H1 (cell line): ENCODE measurements around the gene CLTCL1. TPM values are rescaled to one million over a fixed set of nuclear protein-coding genes. Genes with fewer than 3 reads are reported as not detected.

ENCODE experiments used
- CTCF ChIA-PET: fragments of 300-600 bp; sonication (Branson Sonifier 250); formaldehyde crosslinking; loops from one replicate; lab custom pipeline; 2021; ENCODE audit not compliant: partially characterized antibody; lab: Charles Lee
- POLR2A ChIA-PET: fragments of 300-600 bp; sonication (Branson Sonifier 250); formaldehyde crosslinking; loops from one replicate; lab custom pipeline; 2021; ENCODE audit warnings: inconsistent platforms; ENCODE audit not compliant: partially characterized antibody; lab: Charles Lee
- DNase-seq, 2 experiments: peaks; one replicate each; pipeline versions ENCODE4 v3.0.0 to v3.0.0-alpha.2; 2010 to 2022; ENCODE audit warnings: low spot score in 2 of 2, low read depth in 1 of 2, mixed read lengths in 1 of 2
- FAIRE-seq: peaks from 2 replicates; lab custom pipeline; 2011; peaks lifted over from hg19 to GRCh38; lab: Jason Lieb, UNC
- H2AFZ ChIP-seq: 2 replicates; pipeline ENCODE4 v1.8.1; 2012; ENCODE audit warnings: low read length, inconsistent platforms
- H2AK5ac ChIP-seq: 2 replicates; pipeline ENCODE4 v1.6.1; 2013; ENCODE audit warnings: low read depth, low read length
- H2BK120ac ChIP-seq: replicated peaks from 2 replicates; pipeline ENCODE3; 2013; ENCODE audit warnings: low read depth, low read length, inconsistent platforms
- H2BK12ac ChIP-seq: 2 replicates; pipeline ENCODE4 v1.6.1; 2013; ENCODE audit warnings: low read depth, low read length
- H2BK15ac ChIP-seq: 2 replicates; pipeline ENCODE4 v1.6.1; 2013; ENCODE audit warnings: low read length
- H2BK20ac ChIP-seq: 2 replicates; pipeline ENCODE4 v1.6.1; 2013; ENCODE audit warnings: low read length
- H2BK5ac ChIP-seq: 2 replicates; pipeline ENCODE4 v1.6.1; 2013; ENCODE audit warnings: low read depth, low read length
- H3K14ac ChIP-seq: 2 replicates; pipeline ENCODE4 v1.6.1; 2013; ENCODE audit warnings: inconsistent platforms; ENCODE audit not compliant: insufficient read length
- H3K18ac ChIP-seq: 2 replicates; pipeline ENCODE4 v1.6.1; 2013; ENCODE audit warnings: low read length; ENCODE audit errors: extremely low read depth
- H3K23ac ChIP-seq: 2 replicates; pipeline ENCODE4 v1.6.1; 2013; ENCODE audit warnings: inconsistent platforms; ENCODE audit not compliant: insufficient read length
- H3K23me2 ChIP-seq: 2 replicates; pipeline ENCODE4 v1.6.1; 2013; ENCODE audit warnings: low read depth, low read length
- H3K27ac ChIP-seq: 2 replicates; pipeline ENCODE4 v1.6.1; 2011; ENCODE audit warnings: low read depth, low read length, inconsistent platforms
- H3K27me3 ChIP-seq, 4 experiments: replicated peaks in 1 of 4; 1 replicate in 1 of 4; 2 replicates in 3 of 4; pipeline versions ENCODE4 v1.6.1 to v1.8.1; 2011 to 2013; ENCODE audit warnings: low read length in 3 of 4, mild to moderate bottlenecking in 3 of 4, inconsistent platforms in 2 of 4, mixed read lengths in 2 of 4, moderate library complexity in 1 of 4; ENCODE audit not compliant: control insufficient read depth in 3 of 4, insufficient read depth in 3 of 4; ENCODE audit errors: extremely low read depth in 1 of 4
- H3K36me3 ChIP-seq, 4 experiments: 2 replicates each; pipeline versions ENCODE4 v1.6.1 to v1.8.1; 2011 to 2013; ENCODE audit warnings: mild to moderate bottlenecking in 4 of 4, low read length in 3 of 4, moderate library complexity in 2 of 4, control low read depth in 1 of 4, inconsistent platforms in 1 of 4; ENCODE audit not compliant: insufficient read depth in 4 of 4, control insufficient read depth in 2 of 4
- H3K4ac ChIP-seq: replicated peaks from 2 replicates; pipeline ENCODE3; 2013; ENCODE audit warnings: low read length, low read depth, mixed read lengths, inconsistent platforms; ENCODE audit not compliant: insufficient read length
- H3K4me1 ChIP-seq, 4 experiments: replicated peaks in 1 of 4; 1 replicate in 1 of 4; 2 replicates in 3 of 4; pipeline versions ENCODE4 v1.6.1 to v1.8.1; 2011 to 2013; ENCODE audit warnings: low read length in 3 of 4, inconsistent platforms in 2 of 4, mixed read lengths in 1 of 4; ENCODE audit not compliant: insufficient read depth in 4 of 4, control insufficient read depth in 3 of 4
- H3K4me2 ChIP-seq, 2 experiments: 2 replicates each; pipeline versions ENCODE4 v1.6.1 to v1.8.1; 2011 to 2013; ENCODE audit warnings: low read depth in 2 of 2, low read length in 2 of 2, control low read depth in 1 of 2, inconsistent platforms in 1 of 2, mild to moderate bottlenecking in 1 of 2; ENCODE audit not compliant: insufficient read depth in 1 of 2
- H3K4me3 ChIP-seq, 4 experiments: fragments of 200-600, 300-600 bp in 1 of 4; sonication (generic), shearing (Covaris generic), sonication (Bioruptor Twin) in 1 of 4; 2 replicates each; pipeline versions ENCODE4 v1.5.1 to v1.8.1; 2011 to 2016; ENCODE audit warnings: low read length in 4 of 4, low read depth in 3 of 4, control low read depth in 2 of 4, inconsistent platforms in 2 of 4, mild to moderate bottlenecking in 2 of 4, mixed read lengths in 1 of 4, moderate library complexity in 1 of 4; ENCODE audit not compliant: insufficient read depth in 2 of 4; ENCODE audit errors: extremely low read depth in 1 of 4
- H3K56ac ChIP-seq: replicated peaks from 2 replicates; pipeline ENCODE3; 2013; ENCODE audit warnings: low read depth, mild to moderate bottlenecking, mixed read lengths, low read length, inconsistent platforms; ENCODE audit not compliant: insufficient read length
- H3K79me1 ChIP-seq: 2 replicates; pipeline ENCODE4 v1.6.1; 2013; ENCODE audit warnings: low read depth, low read length, control low read depth
- H3K79me2 ChIP-seq, 2 experiments: 2 replicates each; pipeline versions ENCODE4 v1.6.1 to v1.8.1; 2012 to 2013; ENCODE audit warnings: low read length in 2 of 2, mild to moderate bottlenecking in 2 of 2, inconsistent platforms in 1 of 2; ENCODE audit not compliant: insufficient read depth in 2 of 2, control insufficient read depth in 1 of 2
- H3K9ac ChIP-seq, 4 experiments: replicated peaks in 1 of 4; 1 replicate in 1 of 4; 2 replicates in 3 of 4; pipeline versions ENCODE4 v1.6.1 to v1.8.1; 2011 to 2013; ENCODE audit warnings: low read depth in 3 of 4, low read length in 3 of 4, control low read depth in 2 of 4, mild to moderate bottlenecking in 2 of 4, moderate library complexity in 2 of 4, inconsistent platforms in 1 of 4; ENCODE audit errors: extremely low read depth in 1 of 4
- H3K9me3 ChIP-seq, 2 experiments: 2 replicates each; pipeline versions ENCODE4 v1.6.1 to v1.8.1; 2012 to 2013; ENCODE audit warnings: mild to moderate bottlenecking in 2 of 2, moderate library complexity in 2 of 2, control low read depth in 1 of 2, inconsistent platforms in 1 of 2, low read depth in 1 of 2, low read length in 1 of 2, mixed read lengths in 1 of 2; ENCODE audit not compliant: insufficient read depth in 2 of 2
- H4K20me1 ChIP-seq, 2 experiments: replicated peaks in 1 of 2; 2 replicates each; pipeline versions ENCODE3 to v1.8.1; 2011 to 2013; ENCODE audit warnings: inconsistent platforms in 2 of 2, low read length in 2 of 2, mild to moderate bottlenecking in 1 of 2; ENCODE audit not compliant: insufficient read depth in 2 of 2, control insufficient read depth in 1 of 2
- H4K5ac ChIP-seq: 2 replicates; pipeline ENCODE4 v1.6.1; 2013; ENCODE audit warnings: low read length, low read depth, mixed read lengths, inconsistent platforms; ENCODE audit not compliant: insufficient read length
- H4K8ac ChIP-seq: 2 replicates; pipeline ENCODE4 v1.8.0; 2013; ENCODE audit warnings: mild to moderate bottlenecking, moderate library complexity, low read length, inconsistent platforms; ENCODE audit not compliant: insufficient read depth; ENCODE audit errors: extremely low read depth
- H4K91ac ChIP-seq: replicated peaks from 2 replicates; pipeline ENCODE3; 2013; ENCODE audit warnings: low read length, mixed read lengths, inconsistent platforms; ENCODE audit not compliant: insufficient read length
- ASH2L ChIP-seq: fragments of 200-600, 300-600 bp; sonication (generic); IDR thresholded peaks from one replicate; pipeline ENCODE4 v1.7.1; 2017; ENCODE audit warnings: low read length
- BCL11A ChIP-seq, 2 experiments: IDR thresholded peaks; one replicate each; pipeline ENCODE4 v1.6.1; 2011; ENCODE audit warnings: low read depth in 2 of 2, low read length in 2 of 2, mild to moderate bottlenecking in 2 of 2
- HDAC2 ChIP-seq, 2 experiments: fragments of 300-600 bp in 1 of 2; sonication (generic) in 1 of 2; IDR thresholded peaks; 2 replicates each; pipeline ENCODE4 v1.6.1; 2011 to 2012; ENCODE audit warnings: low read depth in 2 of 2, low read length in 2 of 2, mild to moderate bottlenecking in 2 of 2, moderate library complexity in 2 of 2, borderline replicate concordance in 1 of 2, inconsistent platforms in 1 of 2
- HDAC6 ChIP-seq: IDR thresholded peaks from one replicate; pipeline ENCODE4 v1.7.1; 2012; ENCODE audit warnings: low read depth, mild to moderate bottlenecking, inconsistent platforms, low read length, moderate library complexity
- POU5F1 ChIP-seq: IDR thresholded peaks from 2 replicates; pipeline ENCODE4 v1.6.1; 2011; ENCODE audit warnings: low read depth, mild to moderate bottlenecking, low read length, moderate library complexity
- RFX5 ChIP-seq: IDR thresholded peaks from 2 replicates; pipeline ENCODE4 v1.6.1; 2011; ENCODE audit warnings: low read depth, low read length, improper control_type of control experiment, borderline replicate concordance
- SP1 ChIP-seq: IDR thresholded peaks from 2 replicates; pipeline ENCODE4 v1.6.1; 2011; ENCODE audit warnings: low read depth, low read length
- SP2 ChIP-seq: IDR thresholded peaks from 2 replicates; pipeline ENCODE4 v1.6.1; 2012; ENCODE audit warnings: mild to moderate bottlenecking, low read length, inconsistent platforms
- SUZ12 ChIP-seq: fragments of 200-600 bp; sonication (generic); IDR thresholded peaks from 2 replicates; pipeline ENCODE4 v1.6.1; 2012; ENCODE audit warnings: mild to moderate bottlenecking, inconsistent platforms, low read length, moderate library complexity, mixed read lengths
- TAF1 ChIP-seq: IDR thresholded peaks from 2 replicates; pipeline ENCODE4 v1.6.1; 2011; ENCODE audit warnings: mild to moderate bottlenecking, low read depth, low read length
- TAF7 ChIP-seq: optimal IDR thresholded peaks from 2 replicates; pipeline ENCODE3; 2011; ENCODE audit warnings: low read depth, mild to moderate bottlenecking, inconsistent platforms, low read length, moderate library complexity, borderline replicate concordance
- WGBS, 2 experiments: shearing (Covaris generic) in 1 of 2; methylation state at CpG; one replicate each; pipeline versions ENCODE4 v1.1.6 to v1.1.7; 2013 to 2015; ENCODE audit warnings: low lambda C conversion rate in 2 of 2, mixed read lengths in 2 of 2, inconsistent platforms in 1 of 2, low coverage in 1 of 2, missing lambda C conversion rate in 1 of 2; ENCODE audit not compliant: insufficient replicate concordance in 2 of 2, insufficient coverage in 1 of 2, insufficient read length in 1 of 2; ENCODE audit errors: extremely low coverage in 1 of 2, missing lambda C conversion rate in 1 of 2; 5-methylcytosine and 5-hydroxymethylcytosine counted together
- polyA plus RNA-seq, 7 experiments: library from polyadenylated mRNA; depleted of rRNA in 3 of 7; stranded (reverse) in 5 of 7; unstranded in 2 of 7; fragments of >200 nt in 5 of 7; fragments of 200-250 nt in 2 of 7; gene quantifications; 1 replicate in 5 of 7; 2 replicates in 1 of 7; 4 replicates in 1 of 7; pipeline versions ENCODE4 v1.2.1 to v1.2.3, GENCODE V29; 2011 to 2013; ENCODE audit warnings: missing spikeins in 2 of 7, mixed read lengths in 2 of 7
- total RNA-seq: library from RNA; stranded (reverse); fragmentation: NEBNext Ultra II Directional; extraction: Animal tissue kit (Norgen Biotek cat#: 25700); gene quantifications from 2 replicates; pipeline ENCODE4 v1.2.1, GENCODE V29; 2021
- TF ChIP-seq, protein P1 (sequence below): IDR thresholded peaks from 2 replicates; pipeline ENCODE4 v1.6.1; 2012; ENCODE audit warnings: inconsistent platforms

Gene CLTCL1
- total and polyA plus RNA-seq, 2 of the 8 experiments (the other 6 are each of a cell fraction or from before 2014, with no cell fraction given): 12.4 to 17.0 TPM

DNA sequence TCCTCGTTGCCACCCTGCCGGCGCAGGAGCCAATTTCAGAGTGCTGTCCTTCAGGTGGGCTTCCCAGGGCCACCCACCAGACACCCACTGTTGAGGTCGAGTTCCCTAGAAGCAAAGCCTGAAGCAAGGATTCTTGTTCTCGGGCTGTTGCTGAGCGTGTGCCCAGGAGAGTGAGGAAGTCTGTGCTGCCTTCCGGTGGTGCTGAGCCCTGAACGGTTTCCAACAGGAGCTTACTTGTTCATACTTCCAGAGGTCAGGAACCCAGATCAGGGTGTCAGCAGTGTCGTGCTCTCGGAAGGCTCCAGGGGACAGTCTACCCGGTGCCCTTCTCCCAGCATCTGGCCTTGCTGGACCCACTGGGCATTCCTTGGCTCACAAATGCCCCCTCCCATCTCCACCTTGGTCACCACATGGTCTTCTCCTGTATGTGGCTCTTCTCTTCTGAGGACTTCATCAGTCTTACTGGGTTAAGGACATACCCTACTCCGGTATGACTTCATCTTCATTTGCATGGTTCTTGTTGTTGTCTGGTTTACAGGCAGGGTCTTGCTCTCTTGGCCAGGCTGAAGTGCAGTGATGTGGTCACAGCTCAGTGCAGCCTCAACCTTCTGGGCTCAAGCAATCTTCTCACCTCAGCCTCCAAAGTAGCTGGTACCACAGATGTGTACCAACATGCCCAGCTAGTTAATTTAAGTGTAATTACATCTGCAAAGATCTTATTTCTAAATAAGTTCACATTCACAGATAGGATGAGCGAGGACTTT, 124.2 kb downstream of the CLTCL1 start:
- no peak overlapping the region for H2BK20ac ChIP-seq
- no peak overlapping the region for H2AK5ac ChIP-seq
- H3K27ac ChIP-seq: no peak overlapping the region
- peaks cover 3% of the 10 kb centered on the region; the same call in 1 of the 2 replicates for H3K79me1 ChIP-seq
- H2AFZ ChIP-seq: no peak overlapping the region
- no peak overlapping the region for H2BK120ac ChIP-seq
- H3K56ac ChIP-seq: no peak overlapping the region
- H3K4me2 ChIP-seq: no peak overlapping the region
- peaks cover 0 to 12% (median 8%) of the 10 kb centered on the region in 4 experiments; a peak in 6 of 7 replicates for H3K4me1 ChIP-seq
- H3K9me3 ChIP-seq: no peaks in the 10 kb centered on the region
- H3K18ac ChIP-seq: no peak overlapping the region
- H3K79me2 ChIP-seq: peaks cover 2 to 7% of the 10 kb centered on the region in 2 experiments; a peak in 3 of 4 replicates
- H2BK15ac ChIP-seq: no peak overlapping the region
- H3K36me3 ChIP-seq: no peaks in the 10 kb centered on the region
- peaks cover 7% of the 10 kb centered on the region for H3K23me2 ChIP-seq
- no peak for DNase-seq
- 84% methylated on average over 13 of the region's 13 CpGs; no CpG with 5 or more reads in 1 of the 2 experiments for WGBS, 2 experiments
- H2BK12ac ChIP-seq: no peak overlapping the region
- H4K20me1 ChIP-seq: peaks cover 0 to 2% of the 10 kb centered on the region in 2 experiments
- no peak overlapping the region for H3K4me3 ChIP-seq
- no peak overlapping the region for H3K4ac ChIP-seq
- ChIA-PET CTCF (interaction anchor here (0.6 to 2.3 kb wide), 5 partner anchors 9 to 59 kb away, joined by 3 to 11 read pairs (median 3); no protein-coding TSS in a partner anchor), POLR2A (interaction anchor here (1.0 to 2.2 kb wide), 2 partner anchors 10 to 51 kb away, joined by 3 to 9 read pairs; no protein-coding TSS in a partner anchor)
- H3K23ac ChIP-seq: no peak overlapping the region
- H4K5ac ChIP-seq: no peak overlapping the region
- no peak overlapping the region for H3K9ac ChIP-seq
- H4K91ac ChIP-seq: no peak overlapping the region
- no peak for FAIRE-seq
- H2BK5ac ChIP-seq: no peak overlapping the region
- H3K27me3 ChIP-seq: peaks cover 20 to 46% (median 38%) of the 10 kb centered on the region in 4 experiments
- no peak overlapping the region for H4K8ac ChIP-seq
- H3K14ac ChIP-seq: no peak overlapping the region
- no peak for TF ChIP-seq BCL11A (IDR thresholded peaks at IDR 0.05; ENCODE audit: low read depth in 2 of 2, low read length in 2 of 2)
- TF ChIP-seq SP2: no peak
- TF ChIP-seq HDAC2 (IDR thresholded peaks at IDR 0.05; ENCODE audit: borderline replicate concordance in 1 of 2, low read depth in 2 of 2, low read length in 2 of 2): no peak
- TF ChIP-seq ASH2L: no peak
- TF ChIP-seq, protein P1, sequence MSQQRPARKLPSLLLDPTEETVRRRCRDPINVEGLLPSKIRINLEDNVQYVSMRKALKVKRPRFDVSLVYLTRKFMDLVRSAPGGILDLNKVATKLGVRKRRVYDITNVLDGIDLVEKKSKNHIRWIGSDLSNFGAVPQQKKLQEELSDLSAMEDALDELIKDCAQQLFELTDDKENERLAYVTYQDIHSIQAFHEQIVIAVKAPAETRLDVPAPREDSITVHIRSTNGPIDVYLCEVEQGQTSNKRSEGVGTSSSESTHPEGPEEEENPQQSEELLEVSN: no peak
- no peak for TF ChIP-seq RFX5
- TF ChIP-seq TAF7: no peak
- TF ChIP-seq HDAC6: no peak
- TF ChIP-seq SP1: no peak
- no peak for TF ChIP-seq TAF1
- TF ChIP-seq POU5F1: no peak
- no peak for TF ChIP-seq SUZ12
